Hepatocyte (in vitro differentiated cells): ENCODE data around the gene CDC5L. TPM values are rescaled to one million over a fixed set of nuclear protein-coding genes. Genes with fewer than 3 reads are reported as not detected.

Source experiments
- DNase-seq: peaks from one replicate; pipeline ENCODE4 v3.0.0-alpha.2; 2016; ENCODE audit warnings: low spot score
- H2AFZ ChIP-seq: fragments of 200-600 bp; sonication (generic); 2 replicates; pipeline ENCODE4 v1.6.0; 2016; ENCODE audit warnings: antibody characterized with exemption, mild to moderate bottlenecking
- H3K27ac ChIP-seq: fragments of 200-600 bp; sonication (generic); 2 replicates; pipeline ENCODE4 v1.5.1; 2016; ENCODE audit warnings: mild to moderate bottlenecking
- H3K27me3 ChIP-seq: fragments of 200-600 bp; sonication (generic); 2 replicates; pipeline ENCODE4 v1.6.1; 2016
- H3K36me3 ChIP-seq: fragments of 200-600 bp; sonication (generic); replicated peaks from 2 replicates; pipeline ENCODE4 v1.5.1; 2016; ENCODE audit warnings: low read depth; ENCODE audit not compliant: insufficient read depth
- H3K4me1 ChIP-seq: fragments of 200-600 bp; sonication (generic); 2 replicates; pipeline ENCODE4 v1.5.1; 2016; ENCODE audit warnings: mild to moderate bottlenecking, moderate library complexity; ENCODE audit not compliant: insufficient read depth
- H3K4me2 ChIP-seq: fragments of 200-600 bp; sonication (generic); 2 replicates; pipeline ENCODE4 v1.6.0; 2016
- H3K4me3 ChIP-seq: fragments of 200-600 bp; sonication (generic); 2 replicates; pipeline ENCODE4 v1.5.1; 2016; ENCODE audit warnings: mild to moderate bottlenecking
- H3K79me2 ChIP-seq: fragments of 200-600 bp; sonication (generic); 2 replicates; pipeline ENCODE4 v1.6.0; 2017; ENCODE audit warnings: mild to moderate bottlenecking
- H3K9me2 ChIP-seq: fragments of 200-600 bp; sonication (generic); replicated peaks from 2 replicates; pipeline ENCODE4 v1.6.0; 2017; ENCODE audit warnings: mild to moderate bottlenecking; ENCODE audit not compliant: insufficient read depth
- H3K9me3 ChIP-seq: fragments of 200-600 bp; sonication (generic); 2 replicates; pipeline ENCODE4 v1.5.1; 2016; ENCODE audit warnings: low read depth, mild to moderate bottlenecking
- H4K20me1 ChIP-seq: fragments of 200-600 bp; sonication (generic); 2 replicates; pipeline ENCODE4 v1.6.0; 2016; ENCODE audit warnings: mild to moderate bottlenecking; ENCODE audit not compliant: insufficient read depth, poor library complexity, severe bottlenecking
- EZH2 ChIP-seq: fragments of 200-600 bp; sonication (generic); IDR thresholded peaks from 2 replicates; pipeline ENCODE4 v1.6.1; 2016; ENCODE audit warnings: antibody characterized with exemption, mild to moderate bottlenecking, borderline replicate concordance
- EZH2phosphoT487 ChIP-seq: fragments of 200-600 bp; sonication (generic); IDR thresholded peaks from one replicate; pipeline ENCODE4 v1.6.1; 2018; ENCODE audit warnings: antibody characterized with exemption, mild to moderate bottlenecking, low read depth, moderate library complexity; ENCODE audit not compliant: unreplicated experiment, severe bottlenecking
- WGBS: methylation state at CpG from one replicate; pipeline ENCODE4 v1.1.6; 2016; ENCODE audit warnings: low lambda C conversion rate; ENCODE audit errors: missing lambda C conversion rate; 5-methylcytosine and 5-hydroxymethylcytosine counted together
- polyA plus RNA-seq: library from polyadenylated mRNA; unstranded; fragments of >200 nt; fragmentation: Nextera tagmentation; extraction: Ambion mirVana; gene quantifications from 2 replicates; pipeline ENCODE4 v1.2.1, GENCODE V29; 2016
- total RNA-seq: library from RNA; depleted of rRNA; stranded (reverse); fragments of >200 nt; gene quantifications from 2 replicates; pipeline ENCODE4 v1.2.3, GENCODE V29; 2014
- TF ChIP-seq, protein P1 (sequence below): fragments of 200-600 bp; sonication (generic); IDR thresholded peaks from 2 replicates; pipeline ENCODE4 v1.5.1; 2016; ENCODE audit warnings: antibody characterized with exemption, mild to moderate bottlenecking; ENCODE audit not compliant: poor library complexity

Gene CDC5L
- total and polyA plus RNA-seq, 2 experiments from 2014 or later: 10.0 to 23.1 TPM

DNA sequence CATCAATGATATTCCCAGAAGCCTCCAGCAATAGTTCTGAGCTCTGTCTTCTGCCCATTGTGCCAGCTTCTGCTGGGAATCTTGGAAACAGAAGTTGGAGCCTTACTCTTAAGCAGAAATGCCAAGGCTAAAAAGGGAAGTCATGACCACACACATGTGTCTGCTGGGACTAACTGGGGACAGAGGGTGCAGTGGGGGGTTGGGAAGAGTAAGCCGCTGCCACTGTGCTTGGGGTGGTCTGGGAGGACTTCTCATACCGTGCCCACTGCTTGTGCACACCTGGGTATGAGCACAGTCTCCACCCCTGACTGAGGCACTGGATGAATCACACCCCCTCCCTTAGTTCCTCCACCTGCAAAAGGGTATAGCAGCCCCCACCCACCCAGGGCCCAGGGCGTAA, 90.7 kb downstream of the CDC5L start:
- WGBS: 100% methylated on average over 1 of the region's 3 CpGs
- no peak overlapping the region for H3K4me3 ChIP-seq
- no peaks in the 10 kb centered on the region for H3K79me2 ChIP-seq
- TF ChIP-seq EZH2phosphoT487 (no peak), EZH2 (no peak)
- TF ChIP-seq, protein P1, sequence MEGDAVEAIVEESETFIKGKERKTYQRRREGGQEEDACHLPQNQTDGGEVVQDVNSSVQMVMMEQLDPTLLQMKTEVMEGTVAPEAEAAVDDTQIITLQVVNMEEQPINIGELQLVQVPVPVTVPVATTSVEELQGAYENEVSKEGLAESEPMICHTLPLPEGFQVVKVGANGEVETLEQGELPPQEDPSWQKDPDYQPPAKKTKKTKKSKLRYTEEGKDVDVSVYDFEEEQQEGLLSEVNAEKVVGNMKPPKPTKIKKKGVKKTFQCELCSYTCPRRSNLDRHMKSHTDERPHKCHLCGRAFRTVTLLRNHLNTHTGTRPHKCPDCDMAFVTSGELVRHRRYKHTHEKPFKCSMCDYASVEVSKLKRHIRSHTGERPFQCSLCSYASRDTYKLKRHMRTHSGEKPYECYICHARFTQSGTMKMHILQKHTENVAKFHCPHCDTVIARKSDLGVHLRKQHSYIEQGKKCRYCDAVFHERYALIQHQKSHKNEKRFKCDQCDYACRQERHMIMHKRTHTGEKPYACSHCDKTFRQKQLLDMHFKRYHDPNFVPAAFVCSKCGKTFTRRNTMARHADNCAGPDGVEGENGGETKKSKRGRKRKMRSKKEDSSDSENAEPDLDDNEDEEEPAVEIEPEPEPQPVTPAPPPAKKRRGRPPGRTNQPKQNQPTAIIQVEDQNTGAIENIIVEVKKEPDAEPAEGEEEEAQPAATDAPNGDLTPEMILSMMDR: no peak
- H2AFZ ChIP-seq: no peak overlapping the region
- H3K27ac ChIP-seq: no peak overlapping the region
- no peaks in the 10 kb centered on the region for H3K27me3 ChIP-seq
- no peaks in the 10 kb centered on the region for H3K36me3 ChIP-seq
- H4K20me1 ChIP-seq: no peaks in the 10 kb centered on the region
- no peaks in the 10 kb centered on the region for H3K9me2 ChIP-seq
- no peak for DNase-seq
- H3K9me3 ChIP-seq: no peaks in the 10 kb centered on the region
- H3K4me2 ChIP-seq: no peak overlapping the region
- peaks cover 11% of the 10 kb centered on the region for H3K4me1 ChIP-seq

DNA sequence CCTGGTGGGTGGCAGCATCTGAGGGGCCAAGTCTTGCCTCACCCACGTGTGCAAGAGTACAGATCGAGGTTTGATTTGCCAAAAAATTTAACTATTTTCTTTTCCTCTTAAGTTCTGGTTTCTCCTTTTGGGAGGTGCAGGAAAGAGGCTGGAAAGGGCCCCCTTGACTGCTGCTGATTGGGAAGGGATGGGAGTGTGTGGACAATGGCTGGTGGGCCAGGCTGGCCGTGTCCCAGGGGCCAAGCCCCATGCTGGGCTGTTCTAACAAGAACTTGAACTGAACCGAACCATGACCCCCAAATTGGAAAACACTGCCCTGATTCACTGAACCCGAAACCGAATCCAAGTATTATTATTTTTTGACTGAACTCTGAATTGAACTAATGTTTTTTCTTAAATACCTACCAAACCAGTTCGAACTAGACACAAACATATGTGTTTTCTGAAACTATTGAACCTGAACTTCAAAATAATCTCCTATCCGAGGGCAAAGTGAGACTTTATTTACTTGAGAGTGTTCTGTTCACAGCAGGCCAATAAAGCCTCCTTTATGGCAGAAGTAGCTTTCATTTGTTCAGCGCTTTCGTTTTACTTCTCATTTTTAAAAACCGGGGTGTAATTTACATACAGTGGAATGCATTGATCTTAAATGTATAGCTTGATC, 91.2 kb downstream of the CDC5L start:
- no peaks in the 10 kb centered on the region for H4K20me1 ChIP-seq
- peaks cover 11% of the 10 kb centered on the region for H3K4me1 ChIP-seq
- no peak overlapping the region for H2AFZ ChIP-seq
- H3K27me3 ChIP-seq: no peaks in the 10 kb centered on the region
- H3K79me2 ChIP-seq: no peaks in the 10 kb centered on the region
- H3K9me2 ChIP-seq: no peaks in the 10 kb centered on the region
- no peak overlapping the region for H3K4me2 ChIP-seq
- no peak overlapping the region for H3K27ac ChIP-seq
- no peak overlapping the region for H3K4me3 ChIP-seq
- 75% methylated on average over 11 of the region's 11 CpGs for WGBS
- DNase-seq: no peak
- TF ChIP-seq EZH2: no peak
- TF ChIP-seq, protein P1: no peak
- no peak for TF ChIP-seq EZH2phosphoT487
- H3K36me3 ChIP-seq: no peaks in the 10 kb centered on the region
- no peaks in the 10 kb centered on the region for H3K9me3 ChIP-seq

DNA sequence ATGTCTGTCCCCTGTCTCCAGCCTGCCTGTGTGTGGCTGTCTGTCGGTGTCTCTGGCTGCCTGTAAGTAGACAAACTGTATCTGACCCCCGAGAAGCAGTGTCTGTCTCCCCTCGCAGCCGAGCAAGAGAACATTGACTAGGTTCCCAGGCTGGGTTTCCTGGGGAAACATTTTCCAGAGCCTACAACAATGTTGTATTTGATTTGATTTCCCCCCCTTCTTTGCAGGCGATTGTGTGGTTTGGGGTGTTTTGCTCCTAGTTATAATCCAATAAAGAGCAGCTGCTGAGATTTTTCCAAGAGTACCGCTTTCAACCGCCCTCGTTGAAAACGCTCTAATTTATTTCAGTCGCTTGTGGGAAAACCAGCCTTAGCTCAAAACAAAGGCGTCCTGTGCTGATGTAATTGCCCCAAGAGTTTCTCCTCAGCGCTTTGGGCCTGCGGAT, 92.6 kb downstream of the CDC5L start:
- no peak for DNase-seq
- no peak overlapping the region for H2AFZ ChIP-seq
- no peaks in the 10 kb centered on the region for H3K27me3 ChIP-seq
- no peaks in the 10 kb centered on the region for H3K79me2 ChIP-seq
- H3K4me1 ChIP-seq: peaks cover 11% of the 10 kb centered on the region
- H4K20me1 ChIP-seq: no peaks in the 10 kb centered on the region
- WGBS: 85% methylated on average over 13 of the region's 13 CpGs
- H3K4me2 ChIP-seq: no peak overlapping the region
- H3K4me3 ChIP-seq: no peak overlapping the region
- no peaks in the 10 kb centered on the region for H3K9me2 ChIP-seq
- TF ChIP-seq EZH2: no peak
- TF ChIP-seq, protein P1: no peak
- no peak for TF ChIP-seq EZH2phosphoT487
- H3K27ac ChIP-seq: no peak overlapping the region
- no peaks in the 10 kb centered on the region for H3K36me3 ChIP-seq
- no peaks in the 10 kb centered on the region for H3K9me3 ChIP-seq
